MM.1S (cell line): ENCODE measurements around the gene BFSP1.

Experiments used
- CTCF ChIP-seq: fragments of 300-600 bp; sonication (generic); IDR thresholded peaks from 2 replicates; pipeline ENCODE4 v1.5.1; 2016; ENCODE audit warnings: antibody characterized with exemption, low read length, mixed read lengths
- EZH2 ChIP-seq: fragments of 300-600 bp; sonication (generic); optimal IDR thresholded peaks from 2 replicates; pipeline ENCODE3; 2017; ENCODE audit warnings: low read depth, mild to moderate bottlenecking, antibody characterized with exemption, low read length, mixed read lengths
- EZH2phosphoT487 ChIP-seq: fragments of 300-600 bp; sonication (generic); IDR thresholded peaks from 2 replicates; pipeline ENCODE4 v1.6.1; 2018; ENCODE audit warnings: antibody characterized with exemption, low read length

- no peak for TF ChIP-seq CTCF
- no peak for TF ChIP-seq EZH2
- TF ChIP-seq EZH2phosphoT487, result no peak
These were observed 37.0 kb upstream of the BFSP1 start for GRCh38 chr20:17568045-17568788.
